Measurements from ENCODE around the gene PRMT9. TPM values are rescaled to one million over a fixed set of nuclear protein-coding genes. Genes with fewer than 3 reads are reported as not detected.

The PRMT9 gene
- total and polyA plus RNA-seq, 2 donors (not counting 1 experiment from before 2014, with no cell fraction given), result 8.8 to 14.4 TPM

DNA sequence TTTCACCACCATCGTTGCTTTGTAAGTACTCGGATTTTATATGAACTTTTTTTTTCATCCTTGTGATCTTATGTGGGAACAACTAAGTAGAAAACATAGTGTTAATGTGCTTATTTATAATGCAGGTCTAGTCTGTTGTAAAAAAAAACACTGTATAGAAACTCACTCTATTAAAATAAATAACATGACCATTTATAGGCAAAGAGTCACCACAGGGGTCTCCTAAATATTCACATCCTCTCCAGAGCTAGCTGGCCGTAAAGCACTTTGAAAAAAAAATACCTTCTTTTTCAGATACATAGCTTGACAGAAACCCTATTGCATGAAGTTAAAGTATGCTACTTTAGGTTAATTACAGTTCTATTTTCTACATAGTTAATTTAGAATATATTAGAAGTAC lies 55.5 kb downstream of the PRMT9 start:
- DNase-seq (ENCODE audit: low read depth in 2 of 2), result no peak
- no peaks in the 10 kb centered on the region for H3K27me3 ChIP-seq (ENCODE audit: control insufficient read depth, insufficient read depth, low read length)
- no peak overlapping the region for H3K27ac ChIP-seq (ENCODE audit: insufficient read depth, low read length)
- no peak overlapping the region for H3K4me2 ChIP-seq (ENCODE audit: extremely low read depth, insufficient read depth, low read length)
- H4K20me1 ChIP-seq (ENCODE audit: control insufficient read depth, extremely low read depth, insufficient read depth, low read length), result no peaks in the 10 kb centered on the region
- no peak for TF ChIP-seq EZH2 (IDR thresholded peaks at IDR 0.05; ENCODE audit: low read length, missing control alignments)
- no peak for TF ChIP-seq CTCF (conservative IDR thresholded peaks at IDR 0.05 in 1 of 2, IDR thresholded peaks at IDR 0.05 in 1 of 2; ENCODE audit: low read depth in 1 of 2, low read length in 2 of 2)
- no peaks in the 10 kb centered on the region for H3K4me1 ChIP-seq (ENCODE audit: control insufficient read depth, extremely low read depth, insufficient read depth, low read length)
- no peaks in the 10 kb centered on the region for H3K79me2 ChIP-seq (ENCODE audit: control insufficient read depth, insufficient read depth, low read length)
- no peaks in the 10 kb centered on the region for H3K36me3 ChIP-seq (ENCODE audit: control insufficient read depth, insufficient read depth, low read length)
- H3K9me3 ChIP-seq (ENCODE audit: control insufficient read depth, insufficient read depth, low read depth, low read length), result no peaks in the 10 kb centered on the region
- no peak overlapping the region for H3K4me3 ChIP-seq (replicated peaks in 1 of 4; ENCODE audit: control extremely low read depth in 1 of 4, insufficient read depth in 1 of 4, low read depth in 3 of 4, low read length in 4 of 4)
- no peak overlapping the region for H3K9ac ChIP-seq (ENCODE audit: insufficient read depth, low read length)
- no peak overlapping the region for H2AFZ ChIP-seq (ENCODE audit: low read length)

GRCh38 chr4:147626903-147627302 lies 57.1 kb downstream of the PRMT9 start:
- no peak overlapping the region for H3K27ac ChIP-seq (ENCODE audit: insufficient read depth, low read length)
- DNase-seq (ENCODE audit: low read depth in 2 of 2), result no peak
- no peaks in the 10 kb centered on the region for H4K20me1 ChIP-seq (ENCODE audit: control insufficient read depth, extremely low read depth, insufficient read depth, low read length)
- TF ChIP-seq CTCF (conservative IDR thresholded peaks at IDR 0.05 in 1 of 2, IDR thresholded peaks at IDR 0.05 in 1 of 2; ENCODE audit: low read depth in 1 of 2, low read length in 2 of 2) (no peak), EZH2 (IDR thresholded peaks at IDR 0.05; ENCODE audit: low read length, missing control alignments) (no peak)
- no peaks in the 10 kb centered on the region for H3K36me3 ChIP-seq (ENCODE audit: control insufficient read depth, insufficient read depth, low read length)
- H3K9me3 ChIP-seq (ENCODE audit: control insufficient read depth, insufficient read depth, low read depth, low read length), result no peaks in the 10 kb centered on the region
- H3K4me2 ChIP-seq (ENCODE audit: extremely low read depth, insufficient read depth, low read length), result no peak overlapping the region
- H3K27me3 ChIP-seq (ENCODE audit: control insufficient read depth, insufficient read depth, low read length), result no peaks in the 10 kb centered on the region
- H3K4me3 ChIP-seq (replicated peaks in 1 of 4; ENCODE audit: control extremely low read depth in 1 of 4, insufficient read depth in 1 of 4, low read depth in 3 of 4, low read length in 4 of 4), result no peak overlapping the region
- no peak overlapping the region for H2AFZ ChIP-seq (ENCODE audit: low read length)
- H3K9ac ChIP-seq (ENCODE audit: insufficient read depth, low read length), result no peak overlapping the region
- H3K4me1 ChIP-seq (ENCODE audit: control insufficient read depth, extremely low read depth, insufficient read depth, low read length), result no peaks in the 10 kb centered on the region
- peaks cover 2% of the 10 kb centered on the region for H3K79me2 ChIP-seq (ENCODE audit: control insufficient read depth, insufficient read depth, low read length)

DNA sequence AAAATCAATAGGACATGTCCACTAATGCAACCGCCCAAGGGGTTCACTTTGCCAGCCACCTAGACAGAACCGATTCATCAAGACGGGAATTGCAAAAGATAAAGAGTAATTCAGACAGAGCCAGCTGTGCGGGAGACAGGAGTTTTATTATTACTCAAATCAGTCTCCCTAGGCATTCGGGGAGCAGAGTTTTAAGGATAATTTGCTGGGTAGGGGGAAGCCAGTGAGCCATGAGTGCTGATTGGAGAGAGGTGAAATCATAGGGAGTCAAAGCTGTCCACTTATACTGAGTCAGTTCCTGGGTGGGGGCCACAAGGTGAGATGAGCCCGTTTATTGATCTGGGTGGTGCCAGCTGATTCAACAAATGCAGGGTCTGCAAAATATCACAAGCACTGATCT lies 58.2 kb downstream of the PRMT9 start:
- Histone ChIP-seq H4K20me1 (ENCODE audit: control insufficient read depth, extremely low read depth, insufficient read depth, low read length) (no peaks in the 10 kb centered on the region), H3K27me3 (ENCODE audit: control insufficient read depth, insufficient read depth, low read length) (no peaks in the 10 kb centered on the region), H3K27ac (ENCODE audit: insufficient read depth, low read length) (no peak overlapping the region), H3K36me3 (ENCODE audit: control insufficient read depth, insufficient read depth, low read length) (no peaks in the 10 kb centered on the region), H3K9ac (ENCODE audit: insufficient read depth, low read length) (no peak overlapping the region), H3K4me2 (ENCODE audit: extremely low read depth, insufficient read depth, low read length) (no peak overlapping the region), H3K79me2 (ENCODE audit: control insufficient read depth, insufficient read depth, low read length) (peaks cover 5% of the 10 kb centered on the region), H3K4me3 (replicated peaks in 1 of 4; ENCODE audit: control extremely low read depth in 1 of 4, insufficient read depth in 1 of 4, low read depth in 3 of 4, low read length in 4 of 4) (no peak overlapping the region), H3K9me3 (ENCODE audit: control insufficient read depth, insufficient read depth, low read depth, low read length) (no peaks in the 10 kb centered on the region), H3K4me1 (ENCODE audit: control insufficient read depth, extremely low read depth, insufficient read depth, low read length) (no peaks in the 10 kb centered on the region), H2AFZ (ENCODE audit: low read length) (no peak overlapping the region)
- TF ChIP-seq CTCF (conservative IDR thresholded peaks at IDR 0.05 in 1 of 2, IDR thresholded peaks at IDR 0.05 in 1 of 2; ENCODE audit: low read depth in 1 of 2, low read length in 2 of 2) (no peak), EZH2 (IDR thresholded peaks at IDR 0.05; ENCODE audit: low read length, missing control alignments) (no peak)
- DNase-seq (ENCODE audit: low read depth in 2 of 2), result no peak
